Prostate gland (tissue), 2 donors: ENCODE data around the gene C20orf202. TPM values are rescaled to one million over a fixed set of nuclear protein-coding genes. Genes with fewer than 3 reads are reported as not detected.

Experiments
- DNase-seq: peaks from one replicate; pipeline ENCODE4 v3.0.0-alpha.2; 2019; ENCODE audit warnings: low spot score
- H3K27ac ChIP-seq, 2 donors: fragments of 200-600 bp; sonication (generic); 2 replicates each; pipeline ENCODE4 v1.5.1; 2017 to 2019
- H3K27me3 ChIP-seq: fragments of 200-600 bp; sonication (generic); replicated peaks from 2 replicates; pipeline ENCODE4 v1.5.1; 2019; ENCODE audit not compliant: insufficient read depth
- H3K36me3 ChIP-seq, 2 donors: fragments of 200-600 bp; sonication (generic); 1 replicate in 1 of 2; 2 replicates in 1 of 2; pipeline versions ENCODE4 v1.5.1 to v1.8.1; 2017 to 2019
- H3K4me1 ChIP-seq: fragments of 200-600 bp; sonication (generic); replicated peaks from 2 replicates; pipeline ENCODE4 v1.5.1; 2019
- H3K4me3 ChIP-seq, 2 donors: fragments of 200-600 bp; sonication (generic); 2 replicates each; pipeline ENCODE4 v1.5.1; 2017 to 2019
- H3K9me3 ChIP-seq: fragments of 200-600 bp; sonication (generic); 2 replicates; pipeline ENCODE4 v1.5.1; 2017
- CTCF ChIP-seq, 4 experiments: fragments of 200-600 bp in 2 of 4; fragments of 450-650 bp in 2 of 4; sonication (generic) in 2 of 4; IDR thresholded peaks; 1 replicate in 3 of 4; 2 replicates in 1 of 4; pipeline ENCODE4 v1.5.1; 2016 to 2019; ENCODE audit warnings: antibody characterized with exemption in 4 of 4, mild to moderate bottlenecking in 2 of 4, moderate library complexity in 2 of 4
- POLR2A ChIP-seq: fragments of 450-650 bp; IDR thresholded peaks from one replicate; pipeline ENCODE4 v1.6.1; 2016; ENCODE audit warnings: antibody characterized with exemption, mild to moderate bottlenecking
- POLR2AphosphoS5 ChIP-seq: sonication (generic); formaldehyde crosslinking; IDR thresholded peaks from one replicate; pipeline ENCODE4 v1.6.1; 2017; ENCODE audit warnings: antibody characterized with exemption
- WGBS: methylation state at CpG from one replicate; pipeline ENCODE4 v1.1.5; 2018; 5-methylcytosine and 5-hydroxymethylcytosine counted together
- intact Hi-C: fragments of 100-400 bp; cut with DNase I; formaldehyde crosslinking; loops from one replicate; pipeline ENCODE4 v1.14.2; 2022
- total RNA-seq, 2 donors: library from RNA; depleted of rRNA; stranded (reverse); fragments of >200 nt; gene quantifications; one replicate each; pipeline ENCODE4 v1.1.0, GENCODE V29; 2016

Gene C20orf202
- total RNA-seq, 2 donors from 2014 or later = not detected

- intact Hi-C loops = no loop called here
- H3K4me1 ChIP-seq = no peaks in the 10 kb centered on the region
- H3K27me3 ChIP-seq = no peaks in the 10 kb centered on the region
- no peak overlapping the region for H3K4me3 ChIP-seq
- H3K27ac ChIP-seq = no peak overlapping the region
- WGBS = 74% methylated on average over 3 of the region's 3 CpGs
- no peaks in the 10 kb centered on the region for H3K36me3 ChIP-seq
- no peak for DNase-seq
- no peaks in the 10 kb centered on the region for H3K9me3 ChIP-seq
- TF ChIP-seq POLR2AphosphoS5 = no peak
- TF ChIP-seq POLR2A = no peak
- no peak for TF ChIP-seq CTCF (IDR thresholded peaks at IDR 0.05)
These were observed 49.2 kb downstream of the C20orf202 start for GRCh38 chr20:1252416-1252815.

- Histone ChIP-seq H3K36me3 (no peaks in the 10 kb centered on the region), H3K27ac (no peak overlapping the region), H3K4me1 (no peaks in the 10 kb centered on the region), H3K27me3 (no peaks in the 10 kb centered on the region), H3K9me3 (no peaks in the 10 kb centered on the region), H3K4me3 (no peak overlapping the region)
- intact Hi-C loops = no loop called here
- DNase-seq = no peak
- 46% methylated on average over 2 of the region's 2 CpGs for WGBS
- no peak for TF ChIP-seq CTCF (IDR thresholded peaks at IDR 0.05)
- no peak for TF ChIP-seq POLR2AphosphoS5
- TF ChIP-seq POLR2A = no peak
These were observed 51.0 kb downstream of the C20orf202 start for GRCh38 chr20:1254254-1254653.

GRCh38 chr20:1255675-1256074 lies 52.4 kb downstream of the C20orf202 start:
- Histone ChIP-seq H3K4me3 (no peak overlapping the region), H3K9me3 (no peaks in the 10 kb centered on the region), H3K4me1 (no peaks in the 10 kb centered on the region), H3K36me3 (no peaks in the 10 kb centered on the region), H3K27me3 (no peaks in the 10 kb centered on the region), H3K27ac (no peak overlapping the region)
- intact Hi-C loops = no loop called here
- 73% methylated on average over 2 of the region's 2 CpGs for WGBS
- DNase-seq = no peak
- TF ChIP-seq CTCF (IDR thresholded peaks at IDR 0.05) (no peak), POLR2AphosphoS5 (no peak), POLR2A (no peak)

Other genes with a start within 250 kb of the C20orf202 start
- gene RSPO4, start 201.1 kb upstream of the C20orf202 start, total RNA-seq = 1 to 10 TPM in 1 of 2 donors, not detected in 1; 1.8 TPM
- 100 to 1,000 TPM in 1 of 2 donors, 10 to 100 TPM in 1; 76.8 to 282 TPM for gene PSMF1, start 84.9 kb upstream of the C20orf202 start, total RNA-seq
- gene TMEM74B, start 18.5 kb upstream of the C20orf202 start, total RNA-seq = 1 to 10 TPM in 1 of 2 donors, under 1 TPM in 1; 0.59 to 3.6 TPM
- 1 to 10 TPM in 1 of 2 donors, not detected in 1; 3.0 TPM for gene RAD21L1, start 22.6 kb downstream of the C20orf202 start, total RNA-seq
- gene SNPH, start 62.8 kb downstream of the C20orf202 start, total RNA-seq = 10 to 100 TPM in 1 of 2 donors, 1 to 10 TPM in 1; 4.5 to 12.3 TPM
- gene SDCBP2, start 125.7 kb downstream of the C20orf202 start, total RNA-seq = 1 to 10 TPM; 4.0 to 7.3 TPM
- 100 to 1,000 TPM; 103 to 161 TPM for gene FKBP1A, start 189.6 kb downstream of the C20orf202 start, total RNA-seq